ENCODE data around the gene ABCE1.
"Not testable (repeated sequence)": the region's sequence is repeated elsewhere in the genome, so short reads cannot be mapped to it uniquely, and the experiment has no call there.

ABCE1 gene

DNA sequence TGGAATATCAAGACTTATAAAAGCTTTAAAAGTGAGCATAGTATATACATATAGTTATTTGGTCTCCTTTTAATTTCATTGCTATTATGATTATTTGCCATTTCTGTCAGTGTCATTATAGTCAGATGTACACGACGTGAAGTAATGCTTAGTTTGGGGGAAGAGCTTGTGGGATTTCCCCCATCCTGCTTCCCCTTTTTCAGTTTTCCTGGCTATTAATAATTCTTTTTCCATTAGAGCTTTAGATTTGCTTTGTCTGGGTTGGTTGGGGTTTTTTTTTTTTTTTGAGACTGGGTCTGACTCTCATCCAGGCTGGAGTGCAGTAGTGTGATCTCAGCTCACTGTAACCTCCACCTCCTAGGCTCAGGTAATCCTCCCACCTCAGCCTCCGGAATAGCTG lies 5.4 kb downstream of the ABCE1 start:
- no peak for DNase-seq

DNA sequence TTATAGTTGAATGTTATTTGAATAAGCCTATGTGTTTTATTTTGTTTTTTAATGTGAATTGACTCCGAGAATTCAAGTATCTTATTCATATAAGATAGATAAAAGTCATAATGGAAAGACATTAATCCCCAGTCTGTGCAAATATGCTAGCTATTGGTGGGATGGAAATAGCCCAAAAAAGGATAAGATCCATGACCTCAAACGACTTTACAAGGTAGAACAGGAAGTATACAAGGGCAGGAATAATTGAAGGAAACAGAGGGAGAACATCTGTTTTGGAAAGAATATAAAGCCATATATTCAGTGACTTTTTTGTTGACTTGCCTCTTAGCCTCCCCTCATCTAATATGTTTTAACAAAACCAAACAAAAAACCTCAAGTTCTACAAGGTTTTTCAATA lies 9.0 kb downstream of the ABCE1 start:
- DNase-seq: no peak

DNA sequence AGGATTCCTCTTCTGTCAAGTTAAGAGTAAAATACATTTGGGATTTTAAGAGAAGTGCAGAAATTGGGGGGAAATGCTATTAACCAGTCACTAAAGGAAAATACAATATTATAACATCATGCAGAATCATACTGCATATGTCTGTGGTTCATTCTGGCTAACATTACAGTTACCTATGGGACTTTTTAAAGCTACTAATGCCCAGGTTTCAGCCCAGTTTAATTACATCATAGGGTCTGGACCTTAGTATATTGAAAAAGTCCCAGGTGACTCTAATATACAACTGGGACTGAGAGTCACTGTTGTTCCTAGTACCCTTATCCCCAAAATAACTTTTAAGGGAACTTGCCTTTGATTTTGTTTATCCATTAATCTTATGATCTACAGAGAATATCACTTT lies 10.0 kb downstream of the ABCE1 start:
- no peak for DNase-seq

DNA sequence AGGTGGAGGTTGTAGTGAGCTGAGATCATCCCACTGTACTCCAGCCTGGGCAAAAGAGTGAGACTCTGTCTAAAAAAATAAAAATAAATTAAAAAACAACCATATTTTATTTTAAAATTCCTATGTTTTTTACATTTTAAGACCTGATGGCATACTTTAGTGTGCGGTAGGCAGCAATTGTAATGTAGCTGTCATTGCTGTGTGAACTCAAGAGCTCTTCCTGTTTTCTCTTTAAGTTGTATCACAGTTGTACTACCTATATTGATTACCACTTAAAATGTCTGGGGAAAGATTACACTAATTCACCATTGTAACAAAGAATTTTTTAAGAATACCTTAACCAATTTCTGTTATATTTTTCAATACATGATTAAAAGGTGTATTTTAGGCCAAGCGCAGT lies 27.3 kb downstream of the ABCE1 start:
- no peak for DNase-seq

DNA sequence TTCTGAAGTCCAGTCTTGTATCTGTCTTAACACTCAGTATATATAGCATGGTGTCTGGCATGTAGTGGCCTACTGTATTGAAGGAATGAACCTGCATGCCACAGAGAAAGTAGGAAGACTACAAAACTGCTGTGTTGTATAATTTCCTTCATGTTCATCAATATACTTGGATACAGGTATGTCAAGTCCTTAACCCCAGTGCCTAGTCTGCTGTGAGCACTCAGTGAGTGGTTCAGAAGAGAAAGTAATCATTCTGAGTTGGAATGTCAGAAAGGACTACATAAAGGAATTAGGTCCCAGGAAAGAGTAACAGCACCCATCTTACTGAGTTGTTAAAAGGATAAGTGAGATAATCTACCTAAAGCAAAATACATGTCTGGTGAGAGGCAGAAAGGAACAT lies 32.0 kb downstream of the ABCE1 start:
- DNase-seq: no peak

DNA sequence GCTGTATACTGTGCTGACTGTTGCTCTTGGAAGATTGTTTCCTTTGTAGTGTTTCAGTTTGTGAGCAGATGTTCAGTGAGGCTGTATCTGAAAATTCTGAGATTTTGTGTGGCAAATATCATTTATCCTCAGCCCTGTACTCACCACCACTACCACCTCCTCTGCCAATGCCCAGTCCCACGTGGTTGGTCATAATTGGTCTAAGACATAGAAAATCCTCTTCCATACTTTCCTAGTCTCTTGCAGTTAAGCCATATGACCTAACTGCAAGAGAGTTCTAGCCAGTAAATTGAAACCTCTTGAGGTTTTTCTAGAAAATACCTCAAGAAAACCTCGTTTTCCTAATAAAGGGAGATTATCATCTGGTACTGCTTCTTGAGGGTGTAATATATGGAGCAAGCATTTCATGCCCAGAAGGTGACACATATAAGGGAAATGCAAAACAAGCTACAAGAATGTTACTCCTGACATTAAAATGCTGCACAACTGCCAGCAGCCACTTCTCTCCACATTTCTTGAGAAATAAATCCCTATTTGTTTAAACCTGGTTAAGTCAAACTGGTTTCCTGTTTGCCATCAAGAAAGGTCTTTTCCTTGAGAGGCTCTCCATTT lies 32.8 kb downstream of the ABCE1 start:
- DNase-seq: no peak

DNA sequence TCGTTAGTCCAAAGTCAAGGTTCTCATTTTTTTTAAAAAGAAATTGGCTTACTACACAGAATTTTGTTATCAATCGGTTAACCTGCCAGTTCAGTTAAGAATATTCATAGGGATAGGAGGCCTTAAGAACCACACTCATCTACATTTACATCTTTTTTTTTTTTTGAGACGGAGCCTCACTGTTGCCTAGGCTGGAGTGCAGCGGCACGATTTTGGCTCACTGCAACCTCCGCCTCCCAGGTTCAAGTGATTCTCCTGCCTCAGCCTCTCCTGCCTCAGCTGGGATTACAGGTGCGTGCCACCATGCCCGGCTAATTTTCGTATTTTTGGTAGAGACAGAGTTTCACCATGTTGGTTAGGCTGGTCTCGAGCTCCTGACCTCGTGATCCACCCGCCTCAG lies 33.7 kb downstream of the ABCE1 start:
- DNase-seq: no peak

DNA sequence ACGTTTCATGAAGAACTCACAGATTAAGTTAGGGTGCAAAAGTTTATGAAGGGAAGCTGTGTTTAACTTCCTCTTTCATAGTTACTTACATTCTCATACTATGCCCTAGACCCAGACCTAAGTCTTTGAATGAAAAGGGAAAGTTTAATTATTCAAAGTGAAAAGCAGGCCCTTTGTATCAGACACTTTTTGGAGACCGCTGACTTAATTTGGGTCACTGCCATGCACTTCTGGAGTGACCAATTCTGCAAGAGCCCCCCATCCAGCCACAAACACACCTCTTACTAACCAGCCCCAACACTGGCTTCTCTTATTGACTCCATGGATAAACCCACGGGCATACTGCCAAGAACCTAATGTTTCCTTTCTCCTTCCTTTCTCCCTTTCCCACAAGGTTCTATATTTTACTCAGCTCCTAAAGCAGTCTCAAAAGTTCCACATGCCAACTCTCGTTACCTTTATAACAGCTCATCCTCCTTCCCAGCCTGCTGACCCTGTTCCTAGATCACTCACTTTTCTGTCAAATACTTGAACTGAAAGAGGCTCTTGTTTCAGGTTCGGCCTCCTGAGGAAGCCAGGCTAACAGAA lies 34.5 kb downstream of the ABCE1 start:
- peak; percentile 3 for DNase-seq

DNA sequence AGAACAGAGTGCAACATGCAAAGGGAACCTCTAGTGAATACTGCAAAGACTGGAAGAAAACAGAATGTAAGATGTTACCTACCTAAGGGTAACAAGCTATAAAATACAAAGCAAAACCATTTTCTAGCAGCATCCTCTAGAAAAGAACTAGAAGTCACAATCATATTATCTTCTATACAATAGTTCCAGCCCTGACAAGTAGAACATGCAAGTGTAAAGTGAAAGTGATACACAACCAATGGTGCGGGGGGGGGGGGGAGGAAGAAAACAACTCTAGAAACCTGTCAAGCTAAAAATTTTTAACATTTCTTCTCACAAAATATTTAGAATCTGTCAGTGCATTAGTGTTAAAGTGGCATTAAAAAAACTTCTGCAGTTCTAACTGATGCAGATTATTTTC lies 38.1 kb downstream of the ABCE1 start:
- DNase-seq: not testable (repeated sequence)

DNA sequence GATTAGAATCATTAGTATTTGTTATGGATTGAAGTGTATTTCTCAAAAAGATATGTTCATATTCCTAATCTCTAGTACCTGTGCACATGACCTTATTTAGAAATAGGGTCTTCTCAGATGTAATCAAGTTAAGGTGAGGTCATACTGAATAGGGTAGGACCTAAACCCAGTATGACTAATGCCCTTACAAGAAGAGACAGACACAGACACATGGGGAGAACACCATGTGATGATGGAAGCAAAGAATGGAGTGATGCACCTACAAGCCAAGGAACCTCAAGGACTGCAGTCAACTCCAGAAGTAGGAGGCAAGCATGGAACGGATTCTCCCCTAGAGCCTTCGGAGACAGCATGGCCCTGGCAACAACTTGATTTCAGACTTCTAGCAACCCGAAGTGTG lies 50.9 kb downstream of the ABCE1 start:
- DNase-seq: no peak

DNA sequence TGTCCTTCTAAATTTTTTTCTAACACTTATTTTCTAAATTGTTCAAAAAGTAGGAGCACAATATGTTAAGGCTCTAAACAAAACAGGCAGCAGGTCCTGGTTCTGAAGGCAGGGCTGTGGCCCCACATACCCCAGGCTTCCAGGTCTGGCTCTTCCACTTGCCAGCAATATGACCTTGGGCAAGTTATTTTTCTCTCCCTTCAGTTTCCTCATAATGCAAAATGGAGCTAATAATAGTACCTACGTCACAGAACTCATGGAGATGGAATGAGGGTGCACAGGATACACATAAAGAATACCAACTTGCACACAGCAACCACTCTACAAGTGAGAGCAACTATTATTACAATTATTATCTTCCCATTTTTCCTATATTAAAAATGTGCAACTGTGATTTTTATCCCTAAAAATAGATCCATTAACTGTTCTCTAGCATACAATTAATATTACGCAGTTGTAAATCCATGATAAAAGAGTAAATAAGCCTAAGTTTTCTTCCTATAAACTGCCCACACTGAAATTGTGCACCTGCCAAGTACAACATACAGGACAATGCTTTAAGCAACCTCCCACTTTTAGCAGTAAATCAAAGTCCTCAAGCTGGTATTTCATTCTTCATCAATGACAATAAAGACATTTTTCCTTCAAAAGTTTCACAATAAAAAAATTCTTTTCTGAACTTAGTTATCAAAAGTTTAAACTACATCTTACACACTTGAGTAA lies 55.2 kb downstream of the ABCE1 start:
- no peak for DNase-seq

DNA sequence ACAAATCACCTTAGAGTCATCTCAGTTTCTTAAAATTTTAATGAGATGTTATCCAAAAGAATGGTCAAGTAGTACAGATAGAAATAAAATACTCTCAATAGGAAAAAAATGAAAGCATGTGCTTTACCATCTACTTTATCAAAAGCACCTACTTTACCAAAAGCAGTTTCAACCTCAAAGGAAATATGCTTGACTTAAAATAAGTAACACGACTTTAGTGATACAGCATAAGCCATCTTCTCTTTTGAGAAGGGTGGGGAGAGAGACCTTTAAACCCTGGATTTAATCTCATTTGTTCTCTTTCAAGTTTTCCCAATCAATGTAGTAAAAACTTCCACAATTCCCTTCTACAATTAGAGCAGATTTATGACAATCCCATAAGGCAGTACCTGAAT lies 55.8 kb downstream of the ABCE1 start:
- DNase-seq: no peak

DNA sequence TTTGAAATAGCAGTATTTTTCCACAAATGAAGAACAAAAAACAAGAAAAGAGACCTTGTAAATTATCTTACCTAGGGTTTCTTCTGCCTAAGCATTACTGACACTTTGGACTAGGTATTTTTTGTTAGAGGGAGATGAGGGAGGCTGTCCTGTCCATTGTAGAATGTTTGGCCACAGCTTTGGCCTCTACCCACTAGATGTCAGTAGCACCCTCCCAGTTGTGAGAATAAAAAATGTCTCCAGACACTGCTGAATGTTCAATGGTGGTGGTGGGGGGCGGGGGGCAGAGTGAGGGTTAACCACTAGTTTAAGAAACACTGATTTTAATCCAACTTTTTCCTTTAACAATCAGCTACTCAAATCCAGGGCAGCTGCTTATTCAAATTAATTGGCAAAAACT lies 56.5 kb downstream of the ABCE1 start:
- DNase-seq: no peak

DNA sequence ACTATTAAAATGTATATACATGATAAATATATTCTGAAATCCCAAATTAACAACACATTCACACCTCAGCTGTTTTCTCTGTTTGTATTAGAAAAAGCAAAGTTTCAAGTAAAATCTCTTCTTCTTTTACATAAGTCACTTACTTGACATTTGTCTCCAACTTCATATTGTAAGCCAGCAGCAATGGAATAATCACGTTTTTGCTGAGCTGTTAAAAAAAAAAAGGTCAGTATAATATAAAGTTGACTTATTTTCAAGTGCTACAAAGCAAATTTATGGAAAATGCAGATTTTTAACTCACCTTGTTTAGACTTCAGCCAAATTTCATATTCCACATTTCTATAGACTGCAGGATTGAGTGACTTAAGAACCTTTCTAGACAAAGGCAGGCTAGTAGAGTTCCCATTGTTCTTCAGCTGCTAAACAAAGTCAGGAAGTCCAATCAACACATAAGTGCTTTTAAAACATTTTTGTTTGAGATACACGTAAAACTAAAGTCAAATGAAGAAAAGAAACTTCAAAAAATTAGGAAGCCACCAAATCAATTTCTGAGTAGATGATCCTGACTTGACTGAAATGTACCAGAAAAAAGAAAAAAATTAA lies 57.3 kb downstream of the ABCE1 start:
- DNase-seq: no peak

DNA sequence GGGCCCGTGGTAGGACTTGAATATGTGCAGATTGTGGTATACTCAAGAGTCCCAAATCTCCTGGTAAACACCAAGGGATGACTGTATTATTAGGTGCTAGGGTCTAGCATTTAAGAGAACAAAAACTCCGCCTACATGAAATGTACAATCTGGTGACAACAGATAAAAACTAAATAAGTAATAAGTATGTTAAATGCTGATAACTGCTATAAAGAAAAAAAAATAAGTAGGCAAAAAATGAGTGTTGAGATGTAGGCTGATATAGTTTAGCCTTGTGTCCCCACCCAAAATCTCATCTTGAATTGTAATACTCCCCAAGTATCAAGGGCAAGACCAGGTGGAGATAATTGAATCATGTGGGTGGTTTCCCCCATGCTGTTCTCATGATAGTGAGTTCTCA lies 58.9 kb downstream of the ABCE1 start:
- DNase-seq: no peak

DNA sequence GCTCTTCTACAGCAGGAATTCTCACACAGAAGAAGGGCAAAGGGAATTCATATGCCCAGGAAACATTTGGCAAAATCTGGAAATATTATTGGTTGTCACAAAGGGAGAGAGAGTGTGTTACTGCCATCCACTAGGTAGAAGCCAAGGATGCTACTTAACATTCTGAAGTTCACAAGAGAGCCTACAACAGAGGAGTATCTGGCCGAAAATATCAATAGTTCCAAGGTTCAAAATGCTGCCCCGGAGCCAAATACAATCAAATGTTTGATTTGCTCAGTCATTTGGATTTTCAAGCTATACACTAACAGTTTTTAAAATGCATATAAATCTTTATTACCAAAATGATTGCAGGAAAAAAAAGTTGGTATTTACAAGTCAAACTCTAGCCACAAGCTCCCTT lies 63.4 kb downstream of the ABCE1 start:
- no peak for DNase-seq

DNA sequence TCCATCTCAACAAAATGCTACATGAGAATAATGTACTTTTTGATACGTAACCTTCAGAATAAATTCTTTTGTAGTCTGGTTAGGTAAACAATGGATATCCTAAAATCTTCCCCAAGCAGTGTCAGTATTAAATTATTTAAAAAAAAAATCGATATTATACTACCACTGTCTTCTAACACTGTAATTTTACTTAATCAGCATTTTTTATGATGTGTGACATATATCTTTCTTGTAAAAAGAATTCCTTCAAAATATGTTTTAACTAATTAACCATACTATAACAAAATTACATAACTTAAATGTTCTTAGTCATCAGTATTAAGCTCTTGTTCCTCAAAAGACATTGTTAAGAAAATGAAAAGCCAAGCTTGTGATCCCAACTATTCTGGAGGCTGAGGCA lies 69.8 kb downstream of the ABCE1 start:
- DNase-seq: no peak

DNA sequence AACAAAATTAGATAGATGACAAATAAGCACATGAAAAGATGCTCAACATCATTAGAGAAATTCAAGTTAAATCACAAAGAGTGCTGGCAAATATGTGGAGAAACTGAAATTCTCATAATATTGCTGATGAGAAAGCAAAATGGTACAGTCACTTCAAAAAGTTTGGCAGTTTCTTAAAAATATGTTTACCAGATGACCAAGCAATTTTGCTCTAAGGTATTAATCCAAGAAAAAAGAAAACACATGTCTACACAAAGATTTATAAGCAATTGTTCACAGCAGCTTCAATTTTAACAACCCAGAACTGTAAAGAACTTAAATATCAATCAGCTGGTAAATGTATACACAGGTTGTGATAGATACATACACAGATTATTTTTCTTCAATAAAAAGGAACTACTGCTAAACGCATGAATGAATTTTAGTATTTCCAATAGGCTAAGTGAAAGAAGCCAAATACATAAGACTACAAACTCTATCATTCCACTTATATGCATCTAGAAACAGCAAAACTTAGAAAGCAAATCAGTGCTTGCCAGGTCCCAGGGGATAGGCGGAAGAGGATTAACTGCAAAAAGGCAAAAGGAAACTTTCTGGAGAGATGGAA lies 70.6 kb downstream of the ABCE1 start:
- no peak for DNase-seq

DNA sequence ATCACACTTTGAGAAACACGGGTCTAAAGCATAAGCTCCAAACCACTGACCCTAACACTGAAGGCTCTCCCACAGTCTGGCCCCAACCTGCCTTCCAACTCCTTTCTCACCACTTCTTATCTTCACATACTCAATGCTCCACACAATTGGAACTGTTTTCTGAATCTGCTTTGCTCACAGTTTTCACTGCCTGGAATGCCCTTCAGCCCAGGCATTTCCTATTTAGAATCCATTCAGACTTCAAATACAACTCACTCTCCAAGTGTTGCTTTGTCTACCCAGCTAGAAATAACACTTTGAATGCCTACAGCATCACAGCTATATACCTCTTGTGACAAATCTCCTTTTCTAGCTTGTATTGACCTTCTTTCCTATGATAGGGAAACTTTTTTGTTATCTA lies 72.1 kb downstream of the ABCE1 start:
- DNase-seq: no peak

DNA sequence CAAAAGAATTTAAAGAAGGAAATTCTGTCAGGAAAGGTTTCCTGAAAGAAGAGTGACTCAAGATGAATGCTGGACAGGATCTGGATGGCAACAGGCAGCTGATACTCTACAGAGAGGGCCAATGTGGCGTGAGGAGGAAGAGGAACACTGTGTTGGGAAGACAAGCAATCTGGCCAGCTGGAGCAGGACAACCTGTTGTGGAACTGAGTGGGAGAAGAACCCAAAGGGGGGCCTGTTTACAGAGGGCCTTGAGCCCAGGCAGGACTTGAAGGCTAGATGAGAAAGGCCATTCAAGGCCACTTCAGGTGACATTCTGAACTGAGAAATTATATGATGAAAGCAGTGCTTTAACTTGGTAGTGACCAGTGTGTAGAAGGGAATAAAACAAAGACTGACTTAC lies 73.8 kb downstream of the ABCE1 start:
- no peak for DNase-seq

DNA sequence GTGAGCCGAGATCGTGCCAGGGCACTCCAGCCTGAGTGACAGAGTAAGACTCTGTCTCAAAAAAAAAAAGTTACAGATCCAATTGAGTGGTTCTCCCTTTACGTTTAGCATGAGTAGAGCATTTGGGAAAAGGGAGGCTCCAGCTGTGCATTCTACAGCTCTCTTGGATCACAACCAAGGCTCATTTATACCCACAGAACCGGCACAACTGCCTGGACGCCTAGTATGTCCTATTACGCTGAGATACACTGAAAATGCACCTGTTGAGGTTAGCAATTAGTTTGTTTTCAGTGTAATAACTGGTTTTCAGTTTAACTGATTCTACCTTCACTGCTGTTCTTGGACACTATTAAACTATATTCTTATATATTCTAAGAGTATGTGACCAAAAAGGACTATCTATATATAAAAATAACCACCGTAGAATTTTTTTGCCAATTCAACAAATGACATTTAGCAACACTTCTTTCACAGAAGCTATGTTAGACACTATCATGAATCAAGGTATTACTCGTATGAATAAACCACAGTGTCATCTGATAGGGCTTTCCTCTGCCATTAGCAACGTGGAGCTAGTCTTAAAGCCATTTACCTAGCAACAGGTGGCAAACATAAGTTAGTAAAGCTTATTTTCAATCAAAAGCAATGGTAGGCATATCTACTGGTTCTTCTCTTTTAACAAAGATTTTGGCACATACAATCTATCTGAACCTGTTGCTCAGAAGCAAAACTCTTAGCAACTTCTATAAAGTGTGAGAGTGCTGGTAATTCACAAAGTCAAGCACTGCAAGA lies 78.7 kb downstream of the ABCE1 start:
- DNase-seq: peak; percentile 53

DNA sequence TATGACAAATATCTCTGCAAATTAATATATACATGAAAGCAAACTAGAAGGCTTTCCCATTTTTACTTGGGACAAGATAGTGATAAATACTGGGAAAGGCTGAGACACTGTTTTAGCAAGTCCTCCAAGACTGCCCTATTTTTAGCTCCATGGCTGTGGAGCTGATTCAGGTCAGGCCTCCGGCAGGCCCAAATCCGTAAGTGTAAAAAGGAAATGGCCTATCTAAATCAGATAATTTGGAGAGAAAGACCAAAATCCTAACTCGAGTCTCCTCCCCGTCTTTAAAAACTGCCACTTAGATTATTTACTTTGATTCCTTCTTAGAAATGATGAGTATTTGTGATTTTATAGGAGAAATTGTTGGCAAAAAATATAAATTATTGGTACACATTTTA lies 79.4 kb downstream of the ABCE1 start:
- DNase-seq: no peak

DNA sequence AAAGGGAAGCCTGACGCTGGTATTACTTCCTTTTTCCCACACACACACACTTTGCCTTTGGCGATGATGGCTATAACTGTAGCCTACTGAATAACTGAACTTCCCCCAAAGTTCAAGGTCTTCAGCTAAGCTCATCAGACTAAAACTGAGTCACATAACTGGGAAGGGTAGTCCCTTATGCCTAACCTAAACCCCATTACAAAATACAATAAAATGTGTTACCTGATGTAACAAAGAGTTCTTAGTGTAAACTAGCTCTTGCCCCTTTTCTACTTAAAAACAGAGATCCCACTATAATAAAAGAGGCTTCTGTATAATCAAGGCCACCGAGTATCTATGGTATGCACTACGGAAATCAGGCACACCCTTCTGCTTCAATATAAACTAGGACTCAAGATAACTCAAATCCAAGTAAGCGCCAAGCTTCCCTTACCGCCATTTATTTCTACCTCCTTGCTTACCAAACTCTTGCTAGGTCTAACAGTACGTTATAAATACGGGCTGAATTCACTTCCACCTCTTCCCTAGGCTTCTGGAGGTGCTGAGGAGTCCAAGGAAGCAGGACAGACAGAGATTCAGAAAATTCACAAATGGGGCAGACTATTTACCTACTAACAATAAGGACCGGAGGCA lies 79.9 kb downstream of the ABCE1 start:
- DNase-seq: no peak

All from NCI-H2029 (cell line).